ENCODE measurements around the gene CUTA. TPM values are rescaled to one million over a fixed set of nuclear protein-coding genes. Genes with fewer than 3 reads are reported as not detected.

CUTA gene
- 100 to 1,000 TPM in 2 of 3 donors, 10 to 100 TPM in 1; 81.3 to 123 (median 111) TPM for total RNA-seq

GRCh38 chr6:33417903-33418689 is at the start of gene CUTA:
TSS of gene CUTA (minus strand) at chr6:33418107. CDS start at chr6:33418000, 107 bp downstream.
- intact Hi-C loops (cut with DNase I; ENCODE audit: low total_unique reads) = loop anchor here (10.0 kb wide), 1 partner anchor 543 kb away; no protein-coding TSS in a partner anchor
- TF ChIP-seq CTCF (IDR thresholded peaks at IDR 0.05) (peak in 2 of 3 donors; percentile 29 to 44), POLR2A (IDR thresholded peaks at IDR 0.05) (peak; percentile 84), POLR2AphosphoS5 (IDR thresholded peaks at IDR 0.05) (peak; percentile 82 to 97 (median 95))
- H3K4me1 ChIP-seq = peaks cover 2 to 5% of the 10 kb centered on the region in 2 donors

GRCh38 chr6:33467091-33467490 is 49.2 kb upstream of the CUTA start:
- intact Hi-C loops (cut with DNase I; ENCODE audit: low total_unique reads) = no loop called here
- Histone ChIP-seq H3K4me1 (no peaks in the 10 kb centered on the region), H3K4me3 (no peak overlapping the region), H3K36me3 (no peaks in the 10 kb centered on the region), H3K27me3 (no peaks in the 10 kb centered on the region), H3K27ac (no peak overlapping the region), H3K9me3 (no peaks in the 10 kb centered on the region)
- DNase-seq (ENCODE audit: low spot score in 2 of 2) = no peak
- TF ChIP-seq POLR2AphosphoS5 (IDR thresholded peaks at IDR 0.05) (no peak), POLR2A (IDR thresholded peaks at IDR 0.05) (no peak), CTCF (IDR thresholded peaks at IDR 0.05) (no peak)

More at GRCh38 chr6:33417903-33418689, at the start of gene CUTA:
- no peaks in the 10 kb centered on the region for H3K36me3 ChIP-seq
- peak; percentile 99 to 100 for DNase-seq (ENCODE audit: low spot score in 2 of 2)
- H3K27me3 ChIP-seq = no peaks in the 10 kb centered on the region
- peak within 1 kb of the TSS; percentile 95 to 99 for H3K27ac ChIP-seq
- no peaks in the 10 kb centered on the region for H3K9me3 ChIP-seq
- peak within 1 kb of the TSS; percentile 50 to 77 (median 70) for H3K4me3 ChIP-seq

- H3K36me3 ChIP-seq = no peaks in the 10 kb centered on the region
- no peaks in the 10 kb centered on the region for H3K9me3 ChIP-seq
- no peaks in the 10 kb centered on the region for H3K4me1 ChIP-seq
- no peak overlapping the region for H3K4me3 ChIP-seq
- no peaks in the 10 kb centered on the region for H3K27me3 ChIP-seq
- DNase-seq (ENCODE audit: low spot score in 2 of 2) = no peak
- H3K27ac ChIP-seq = no peak overlapping the region
- intact Hi-C loops (cut with DNase I; ENCODE audit: low total_unique reads) = no loop called here
- no peak for TF ChIP-seq POLR2A (IDR thresholded peaks at IDR 0.05)
- TF ChIP-seq CTCF (IDR thresholded peaks at IDR 0.05) = no peak
- no peak for TF ChIP-seq POLR2AphosphoS5 (IDR thresholded peaks at IDR 0.05)
Measured at GRCh38 chr6:33466075-33466735, 48.3 kb upstream of the CUTA start.

GRCh38 chr6:33459226-33459625 is 41.3 kb upstream of the CUTA start:
- Histone ChIP-seq H3K27ac (no peak overlapping the region), H3K4me3 (no peak overlapping the region), H3K9me3 (no peaks in the 10 kb centered on the region), H3K36me3 (no peaks in the 10 kb centered on the region), H3K4me1 (peaks cover 0 to 6% of the 10 kb centered on the region in 2 donors), H3K27me3 (no peaks in the 10 kb centered on the region)
- intact Hi-C loops (cut with DNase I; ENCODE audit: low total_unique reads) = no loop called here
- no peak for DNase-seq (ENCODE audit: low spot score in 2 of 2)
- no peak for TF ChIP-seq CTCF (IDR thresholded peaks at IDR 0.05)
- no peak for TF ChIP-seq POLR2AphosphoS5 (IDR thresholded peaks at IDR 0.05)
- TF ChIP-seq POLR2A (IDR thresholded peaks at IDR 0.05) = no peak

- no peaks in the 10 kb centered on the region for H3K9me3 ChIP-seq
- no peaks in the 10 kb centered on the region for H3K27me3 ChIP-seq
- H3K36me3 ChIP-seq = no peaks in the 10 kb centered on the region
- no peak overlapping the region for H3K27ac ChIP-seq
- H3K4me3 ChIP-seq = no peak overlapping the region
- no peak for TF ChIP-seq POLR2A (IDR thresholded peaks at IDR 0.05)
- no peak for TF ChIP-seq POLR2AphosphoS5 (IDR thresholded peaks at IDR 0.05)
- no peak for TF ChIP-seq CTCF (IDR thresholded peaks at IDR 0.05)
- H3K4me1 ChIP-seq = peaks cover 0 to 6% of the 10 kb centered on the region in 2 donors
- no peak for DNase-seq (ENCODE audit: low spot score in 2 of 2)
- intact Hi-C loops (cut with DNase I; ENCODE audit: low total_unique reads) = no loop called here
Measured at GRCh38 chr6:33458676-33459075, 40.8 kb upstream of the CUTA start.

Measured in breast epithelium (tissue), 4 donors.